HepG2 (cell line): ENCODE results near the gene STAT6. TPM values are rescaled to one million over a fixed set of nuclear protein-coding genes. Genes with fewer than 3 reads are reported as not detected.

ENCODE experiments used
- CEBPB ChIP-seq: IDR thresholded peaks from 2 replicates; pipeline ENCODE4 v1.6.1; 2011; ENCODE audit warnings: low read depth, low read length, improper control_type of control experiment, borderline replicate concordance
- CREM ChIP-seq, 2 experiments: sonication (generic) in 1 of 2; formaldehyde crosslinking in 1 of 2; IDR thresholded peaks; 2 replicates each; pipeline versions ENCODE4 v1.4.0 to v1.6.1; 2016 to 2020; ENCODE audit warnings: antibody characterized with exemption in 1 of 2, mild to moderate bottlenecking in 1 of 2, missing genetic modification reagents in 1 of 2
- GABPB1 ChIP-seq: IDR thresholded peaks from 2 replicates; pipeline ENCODE4 v1.6.1; 2016; ENCODE audit warnings: mild to moderate bottlenecking, missing genetic modification reagents, moderate library complexity, missing compliant biosample characterization
- IKZF5 ChIP-seq: IDR thresholded peaks from 2 replicates; pipeline ENCODE4 v1.6.1; 2018; ENCODE audit warnings: missing genetic modification reagents, mild to moderate bottlenecking, missing compliant biosample characterization
- MIXL1 ChIP-seq: IDR thresholded peaks from 2 replicates; pipeline ENCODE4 v1.6.1; 2016
- MTF1 ChIP-seq: sonication (generic); formaldehyde crosslinking; IDR thresholded peaks from 2 replicates; pipeline ENCODE4 v1.5.0; 2020; ENCODE audit warnings: missing genetic modification reagents
- PRDM4 ChIP-seq: sonication (generic); formaldehyde crosslinking; IDR thresholded peaks from 2 replicates; pipeline ENCODE4 v1.9.0; 2021; ENCODE audit warnings: missing genetic modification reagents, borderline replicate concordance
- RBM22 ChIP-seq: fragments of 200-400 bp; formaldehyde crosslinking; optimal IDR thresholded peaks from 2 replicates; pipeline ENCODE3; 2017; ENCODE audit warnings: mild to moderate bottlenecking, low read length, moderate library complexity
- SOX13 ChIP-seq, 3 experiments: fragments of 450-650 bp in 1 of 3; sonication (generic) in 1 of 3; formaldehyde crosslinking in 1 of 3; IDR thresholded peaks in 2 of 3; conservative IDR thresholded peaks in 1 of 3; 2 replicates each; pipeline versions ENCODE4 v1.5.0 to v1.6.1; 2016 to 2020; ENCODE audit warnings: antibody characterized with exemption in 1 of 3, mild to moderate bottlenecking in 1 of 3, missing compliant biosample characterization in 1 of 3, missing genetic modification reagents in 1 of 3, moderate library complexity in 1 of 3
- TBP ChIP-seq: sonication (generic); formaldehyde crosslinking; IDR thresholded peaks from 2 replicates; pipeline ENCODE4 v1.5.0; 2020; ENCODE audit warnings: missing genetic modification reagents
- THAP8 ChIP-seq: sonication (generic); formaldehyde crosslinking; IDR thresholded peaks from 2 replicates; pipeline ENCODE4 v1.5.1; 2020; ENCODE audit warnings: missing genetic modification reagents, mild to moderate bottlenecking, borderline replicate concordance
- TP53 ChIP-seq: sonication (generic); formaldehyde crosslinking; conservative IDR thresholded peaks from 2 replicates; pipeline ENCODE4 v1.4.0; 2020; ENCODE audit warnings: missing genetic modification reagents
- ZBTB1 ChIP-seq: sonication (generic); formaldehyde crosslinking; IDR thresholded peaks from 2 replicates; pipeline ENCODE4 v1.4.0; 2020; ENCODE audit warnings: missing genetic modification reagents, borderline replicate concordance
- ZFAT ChIP-seq: sonication (generic); formaldehyde crosslinking; conservative IDR thresholded peaks from 2 replicates; pipeline ENCODE4 v1.8.1; 2023; ENCODE audit warnings: missing genetic modification reagents, inconsistent platforms
- ZNF678 ChIP-seq: sonication (generic); formaldehyde crosslinking; IDR thresholded peaks from 2 replicates; pipeline ENCODE4 v1.4.0; 2020; ENCODE audit warnings: mild to moderate bottlenecking, missing genetic modification reagents
- ZNF766 ChIP-seq: sonication (generic); formaldehyde crosslinking; IDR thresholded peaks from 2 replicates; pipeline ENCODE4 v1.5.0; 2020; ENCODE audit warnings: missing genetic modification reagents, borderline replicate concordance
- ZNF776 ChIP-seq: sonication (generic); formaldehyde crosslinking; IDR thresholded peaks from 2 replicates; pipeline ENCODE4 v1.4.0; 2020; ENCODE audit warnings: mild to moderate bottlenecking, missing genetic modification reagents
- ZSCAN12 ChIP-seq: sonication (generic); formaldehyde crosslinking; IDR thresholded peaks from 2 replicates; pipeline ENCODE4 v1.9.0; 2021; ENCODE audit warnings: mild to moderate bottlenecking, missing genetic modification reagents
- ZXDC ChIP-seq: sonication (generic); formaldehyde crosslinking; IDR thresholded peaks from 2 replicates; pipeline ENCODE4 v1.5.0; 2020; ENCODE audit warnings: mild to moderate bottlenecking, missing genetic modification reagents
- polyA plus RNA-seq, 8 experiments: library from polyadenylated mRNA; depleted of rRNA in 3 of 8; stranded (reverse) in 7 of 8; unstranded in 1 of 8; fragments of >200 nt; fragmentation: Illumina TruSeq in 4 of 8; extraction: Trizol in 4 of 8; gene quantifications; 2 replicates each; pipeline versions ENCODE4 v1.2.1 to v1.2.3, GENCODE V29; 2011 to 2016; ENCODE audit warnings: low read depth in 4 of 8, missing spikeins in 1 of 8, mixed read lengths in 1 of 8; ENCODE audit not compliant: insufficient read depth in 1 of 8
- total RNA-seq, 5 experiments: library from RNA; depleted of rRNA; stranded (reverse); fragments of >200 nt; fragmentation: Illumina TruSeq; extraction: Trizol; gene quantifications; 2 replicates each; pipeline ENCODE4 v1.2.3, GENCODE V29; 2016; ENCODE audit warnings: low read depth in 1 of 5
- TF ChIP-seq, protein P1 (sequence below): IDR thresholded peaks from 2 replicates; pipeline ENCODE4 v1.6.1; 2016; ENCODE audit warnings: mild to moderate bottlenecking

The STAT6 gene
- total and polyA plus RNA-seq, 2 of the 13 experiments (the other 11 are each of a cell fraction or from before 2014, with no cell fraction given) = 28.0 to 62.2 TPM

GRCh38 chr12:57127726-57128518 lies 16.8 kb upstream of the STAT6 start, which contains the start of gene LRP1 (continued):
- TF ChIP-seq, protein P1, sequence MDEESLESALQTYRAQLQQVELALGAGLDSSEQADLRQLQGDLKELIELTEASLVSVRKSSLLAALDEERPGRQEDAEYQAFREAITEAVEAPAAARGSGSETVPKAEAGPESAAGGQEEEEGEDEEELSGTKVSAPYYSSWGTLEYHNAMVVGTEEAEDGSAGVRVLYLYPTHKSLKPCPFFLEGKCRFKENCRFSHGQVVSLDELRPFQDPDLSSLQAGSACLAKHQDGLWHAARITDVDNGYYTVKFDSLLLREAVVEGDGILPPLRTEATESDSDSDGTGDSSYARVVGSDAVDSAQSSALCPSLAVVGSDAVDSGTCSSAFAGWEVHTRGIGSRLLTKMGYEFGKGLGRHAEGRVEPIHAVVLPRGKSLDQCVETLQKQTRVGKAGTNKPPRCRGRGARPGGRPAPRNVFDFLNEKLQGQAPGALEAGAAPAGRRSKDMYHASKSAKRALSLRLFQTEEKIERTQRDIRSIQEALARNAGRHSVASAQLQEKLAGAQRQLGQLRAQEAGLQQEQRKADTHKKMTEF (CRISPR knock-in tag) = peak; percentile 76
- TF ChIP-seq ZBTB1 (CRISPR knock-in tag) (no peak), MIXL1 (CRISPR knock-in tag) (no peak), PRDM4 (CRISPR knock-in tag) (no peak), TP53 (CRISPR knock-in tag) (peak; percentile 85; the same call in 1 of the 2 replicates), ZNF766 (CRISPR knock-in tag) (no peak), IKZF5 (CRISPR knock-in tag) (0 out of 2 replicates have a peak, but pooled peaks have one; percentile 44), ZNF776 (CRISPR knock-in tag) (0 out of 2 replicates have a peak, but pooled peaks have one; percentile 47), ZFAT (CRISPR knock-in tag) (no peak), ZXDC (no peak), MTF1 (CRISPR knock-in tag) (no peak), RBM22 (no peak), GABPB1 (CRISPR knock-in tag) (peak; percentile 58; the same call in 1 of the 2 replicates), CEBPB (no peak), TBP (CRISPR knock-in tag) (no peak), SOX13 (IDR thresholded peaks at IDR 0.05) (no peak), SOX13 (CRISPR knock-in tag; conservative IDR thresholded peaks at IDR 0.05 in 1 of 2, IDR thresholded peaks at IDR 0.05 in 1 of 2) (peak in 1 of 2 experiments; percentile 8; a peak in 1 of 4 replicates), CREM (IDR thresholded peaks at IDR 0.05) (no peak), CREM (CRISPR knock-in tag; IDR thresholded peaks at IDR 0.05) (no peak), ZNF678 (CRISPR knock-in tag) (no peak; the same call in 1 of the 2 replicates), ZSCAN12 (CRISPR knock-in tag) (no peak), THAP8 (CRISPR knock-in tag) (no peak)
